Vagina (tissue), 2 donors: ENCODE measurements around the gene ARVCF.

Experiments used
- POLR2A ChIP-seq, 2 donors: fragments of 450-650 bp; IDR thresholded peaks; one replicate each; pipeline ENCODE4 v1.6.1; 2017; ENCODE audit warnings: antibody characterized with exemption in 2 of 2, mild to moderate bottlenecking in 2 of 2, moderate library complexity in 2 of 2
- POLR2AphosphoS5 ChIP-seq, 2 donors: sonication (generic); formaldehyde crosslinking; IDR thresholded peaks; one replicate each; pipeline ENCODE4 v1.9.0; 2017; ENCODE audit warnings: antibody characterized with exemption in 2 of 2, mild to moderate bottlenecking in 2 of 2, low read depth in 1 of 2; ENCODE audit not compliant: insufficient read depth in 1 of 2
- TF ChIP-seq, protein P1 (sequence below), 3 experiments: fragments of 450-650 bp in 2 of 3; fragments of 200-600 bp in 1 of 3; sonication (generic) in 1 of 3; IDR thresholded peaks; one replicate each; pipeline ENCODE4 v1.5.1; 2017 to 2019; ENCODE audit warnings: antibody characterized with exemption in 3 of 3, mild to moderate bottlenecking in 2 of 3, moderate library complexity in 2 of 3

DNA sequence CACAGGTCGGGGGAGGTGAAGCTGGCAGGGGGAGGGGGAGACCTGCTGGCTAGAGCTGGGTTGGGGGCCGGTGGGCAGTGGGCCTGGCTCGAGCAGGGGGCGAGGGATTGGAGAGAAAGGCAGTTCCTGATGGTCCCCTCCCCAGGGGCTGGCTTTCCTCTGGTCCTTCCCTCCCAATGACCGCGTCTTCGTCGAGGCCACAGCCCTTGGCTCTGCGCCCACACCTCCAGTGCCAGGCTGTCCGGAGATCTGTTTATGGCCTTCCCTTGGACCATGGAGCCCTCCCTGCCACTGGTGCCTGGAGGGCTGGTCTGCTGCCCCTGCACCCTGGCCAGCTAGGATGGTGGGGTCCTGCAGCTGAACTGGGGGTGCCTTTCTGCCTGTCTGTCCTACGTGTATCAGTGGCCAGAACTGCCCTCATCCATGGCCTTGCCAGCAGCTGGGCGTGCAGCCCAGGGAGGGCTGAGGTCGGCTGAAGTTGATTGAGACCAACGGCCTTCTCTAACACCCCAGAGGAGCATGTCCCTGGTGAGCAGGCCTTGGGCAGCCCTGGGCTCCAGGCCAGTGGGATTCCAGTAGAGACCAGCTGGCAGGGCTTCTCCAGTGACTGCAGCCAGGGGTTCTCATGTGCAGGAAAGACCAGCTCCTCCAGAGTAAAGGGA, 16.6 kb upstream of the ARVCF start:
- TF ChIP-seq, protein P1, sequence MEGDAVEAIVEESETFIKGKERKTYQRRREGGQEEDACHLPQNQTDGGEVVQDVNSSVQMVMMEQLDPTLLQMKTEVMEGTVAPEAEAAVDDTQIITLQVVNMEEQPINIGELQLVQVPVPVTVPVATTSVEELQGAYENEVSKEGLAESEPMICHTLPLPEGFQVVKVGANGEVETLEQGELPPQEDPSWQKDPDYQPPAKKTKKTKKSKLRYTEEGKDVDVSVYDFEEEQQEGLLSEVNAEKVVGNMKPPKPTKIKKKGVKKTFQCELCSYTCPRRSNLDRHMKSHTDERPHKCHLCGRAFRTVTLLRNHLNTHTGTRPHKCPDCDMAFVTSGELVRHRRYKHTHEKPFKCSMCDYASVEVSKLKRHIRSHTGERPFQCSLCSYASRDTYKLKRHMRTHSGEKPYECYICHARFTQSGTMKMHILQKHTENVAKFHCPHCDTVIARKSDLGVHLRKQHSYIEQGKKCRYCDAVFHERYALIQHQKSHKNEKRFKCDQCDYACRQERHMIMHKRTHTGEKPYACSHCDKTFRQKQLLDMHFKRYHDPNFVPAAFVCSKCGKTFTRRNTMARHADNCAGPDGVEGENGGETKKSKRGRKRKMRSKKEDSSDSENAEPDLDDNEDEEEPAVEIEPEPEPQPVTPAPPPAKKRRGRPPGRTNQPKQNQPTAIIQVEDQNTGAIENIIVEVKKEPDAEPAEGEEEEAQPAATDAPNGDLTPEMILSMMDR (IDR thresholded peaks at IDR 0.05): no peak
- no peak for TF ChIP-seq POLR2A (IDR thresholded peaks at IDR 0.05)
- no peak for TF ChIP-seq POLR2AphosphoS5 (IDR thresholded peaks at IDR 0.05; ENCODE audit: insufficient read depth in 1 of 2, low read depth in 1 of 2)
